Psoas muscle (tissue), 8 donors: Measurements from ENCODE around the gene EBPL. TPM values are rescaled to one million over a fixed set of nuclear protein-coding genes. Genes with fewer than 3 reads are reported as not detected.

Experiments
- ATAC-seq, 4 donors: fragments of 200-7000 bp; cut with Tn5 transposase; one replicate each; pipeline ENCODE4 v1.9.1; 2020; ENCODE audit warnings: moderate library complexity in 3 of 4, mild to moderate bottlenecking in 2 of 4
- DNase-seq, 2 donors: peaks; one replicate each; pipeline ENCODE4 v3.0.0-alpha.2; 2020
- H3K27ac ChIP-seq: fragments of 200-600 bp; one replicate; pipeline ENCODE4 v1.8.0; 2022
- H3K27me3 ChIP-seq, 3 donors: fragments of 200-600 bp in 1 of 3; one replicate each; pipeline versions ENCODE4 v1.6.1 to v1.8.0; 2013 to 2022; ENCODE audit warnings: low read length in 2 of 3, mild to moderate bottlenecking in 2 of 3, moderate library complexity in 1 of 3; ENCODE audit not compliant: insufficient read depth in 3 of 3
- H3K36me3 ChIP-seq, 2 donors: fragments of 200-600 bp in 1 of 2; one replicate each; pipeline versions ENCODE4 v1.6.1 to v1.8.0; 2013 to 2022; ENCODE audit warnings: low read depth in 1 of 2, mild to moderate bottlenecking in 1 of 2, moderate library complexity in 1 of 2; ENCODE audit not compliant: insufficient read depth in 1 of 2
- H3K4me1 ChIP-seq: fragments of 200-600 bp; one replicate; pipeline ENCODE4 v1.8.0; 2022
- H3K4me3 ChIP-seq: fragments of 200-600 bp; one replicate; pipeline ENCODE4 v1.8.0; 2022; ENCODE audit warnings: mild to moderate bottlenecking
- H3K9me3 ChIP-seq: fragments of 200-600 bp; one replicate; pipeline ENCODE4 v1.8.0; 2022
- CTCF ChIP-seq: fragments of 200-600 bp; IDR thresholded peaks from one replicate; pipeline ENCODE4 v1.8.0; 2022; ENCODE audit warnings: antibody characterized with exemption
- WGBS, 3 donors: extraction: QIAGEN DNeasy Blood & Tissue Kit; methylation state at CpG; one replicate each; pipeline versions ENCODE4 v1.1.6 to v1.1.7; 2013; 5-methylcytosine and 5-hydroxymethylcytosine counted together
- intact Hi-C, 2 donors: fragments of 100-400 bp; cut with DNase I; formaldehyde crosslinking; loops; one replicate each; pipeline versions ENCODE4 v1.11.0 to v1.14.2; 2022
- polyA plus RNA-seq, 3 donors: library from polyadenylated mRNA; stranded (reverse); fragments of 200-250 nt; gene quantifications; one replicate each; pipeline ENCODE4 v1.2.3, GENCODE V29; 2013
- total RNA-seq, 4 donors: library from RNA; stranded (reverse); fragmentation: NEBNext Ultra II Directional in 2 of 4; extraction: Animal tissue kit (Norgen Biotek cat#: 25700) in 2 of 4; gene quantifications; one replicate each; pipeline versions ENCODE4 v1.2.1 to v1.2.4, GENCODE V29; 2021 to 2023
- donor health status: healthy with polysubstance abuse.
- donor health status: DM: no; HTN: no; CAD: no; lungs with moderate emphysema.
- donor health status: Bipolar disorder and iron deficiency.
- donor health status: healthy.
- donor health status: DM: yes; HTN: yes; CAD: no.
- donor health status: DM: no; HTN: no; CAD: no.
- donor health status: DM: no; HTN: no; CAD: no.
- donor health status: DM: yes; HTN: yes; CAD: no.

EBPL gene
- total and polyA plus RNA-seq, 7 donors: 4.8 to 10.6 (median 7.3) TPM

GRCh38 chr13:49690133-49690994, 922 bp downstream of the EBPL start:
- Histone ChIP-seq H3K9me3 (no peaks in the 10 kb centered on the region), H3K27me3 (no peaks in the 10 kb centered on the region), H3K4me1 (peaks cover 10% of the 10 kb centered on the region), H3K27ac (peak overlapping the region; percentile 92), H3K36me3 (peaks cover 4 to 30% of the 10 kb centered on the region in 2 donors), H3K4me3 (peak overlapping the region; percentile 92)
- WGBS, 3 donors: 12 to 15% (median 15%) methylated on average over 17 of the region's 17 CpGs
- no peak for DNase-seq
- intact Hi-C loops: loop anchor here in 1 of 2 donors (2.0 to 5.0 kb wide), 2 partner anchors 38 to 102 kb away; partner anchors contain the start of gene KPNA3
- peak; percentile 5 to 35 (median 19) for ATAC-seq
- no peak for TF ChIP-seq CTCF

GRCh38 chr13:49683489-49683888, 7.8 kb downstream of the EBPL start:
- H3K27me3 ChIP-seq: no peaks in the 10 kb centered on the region
- intact Hi-C loops: no loop called here
- no peak for ATAC-seq
- TF ChIP-seq CTCF: no peak
- no peak overlapping the region for H3K4me3 ChIP-seq
- WGBS, 3 donors: 89 to 97% (median 92%) methylated on average over 6 of the region's 6 CpGs
- no peak overlapping the region for H3K27ac ChIP-seq
- no peak for DNase-seq
- H3K36me3 ChIP-seq: peaks cover 4 to 28% of the 10 kb centered on the region in 2 donors
- no peaks in the 10 kb centered on the region for H3K9me3 ChIP-seq
- H3K4me1 ChIP-seq: peaks cover 9% of the 10 kb centered on the region

- DNase-seq (no peak), ATAC-seq (peak in 2 of 4 donors; percentile 26 to 27)
- TF ChIP-seq CTCF: no peak
- peaks cover 0 to 18% of the 10 kb centered on the region in 2 donors for H3K36me3 ChIP-seq
- H3K27me3 ChIP-seq: no peaks in the 10 kb centered on the region
- intact Hi-C loops: no loop called here
- 51 to 63% (median 57%) methylated on average over 4 of the region's 4 CpGs for WGBS, 3 donors
- no peaks in the 10 kb centered on the region for H3K9me3 ChIP-seq
- H3K4me1 ChIP-seq: peaks cover 9% of the 10 kb centered on the region
- no peak overlapping the region for H3K4me3 ChIP-seq
- H3K27ac ChIP-seq: peak overlapping the region; percentile 1
Measured at GRCh38 chr13:49681842-49682435, 9.3 kb downstream of the EBPL start.

GRCh38 chr13:49679246-49679645, 12.0 kb downstream of the EBPL start:
- Histone ChIP-seq H3K36me3 (peaks cover 0 to 7% of the 10 kb centered on the region in 2 donors), H3K4me3 (no peak overlapping the region), H3K27me3 (no peaks in the 10 kb centered on the region), H3K9me3 (no peaks in the 10 kb centered on the region), H3K4me1 (peaks cover 8% of the 10 kb centered on the region), H3K27ac (no peak overlapping the region)
- 86 to 94% (median 86%) methylated on average over 3 of the region's 3 CpGs for WGBS, 3 donors
- intact Hi-C loops: no loop called here
- ATAC-seq (peak in 2 of 4 donors; percentile 32 to 41), DNase-seq (no peak)
- TF ChIP-seq CTCF: peak; percentile 5
